ENCODE results near the gene RFPL2.

RFPL2 gene

DNA sequence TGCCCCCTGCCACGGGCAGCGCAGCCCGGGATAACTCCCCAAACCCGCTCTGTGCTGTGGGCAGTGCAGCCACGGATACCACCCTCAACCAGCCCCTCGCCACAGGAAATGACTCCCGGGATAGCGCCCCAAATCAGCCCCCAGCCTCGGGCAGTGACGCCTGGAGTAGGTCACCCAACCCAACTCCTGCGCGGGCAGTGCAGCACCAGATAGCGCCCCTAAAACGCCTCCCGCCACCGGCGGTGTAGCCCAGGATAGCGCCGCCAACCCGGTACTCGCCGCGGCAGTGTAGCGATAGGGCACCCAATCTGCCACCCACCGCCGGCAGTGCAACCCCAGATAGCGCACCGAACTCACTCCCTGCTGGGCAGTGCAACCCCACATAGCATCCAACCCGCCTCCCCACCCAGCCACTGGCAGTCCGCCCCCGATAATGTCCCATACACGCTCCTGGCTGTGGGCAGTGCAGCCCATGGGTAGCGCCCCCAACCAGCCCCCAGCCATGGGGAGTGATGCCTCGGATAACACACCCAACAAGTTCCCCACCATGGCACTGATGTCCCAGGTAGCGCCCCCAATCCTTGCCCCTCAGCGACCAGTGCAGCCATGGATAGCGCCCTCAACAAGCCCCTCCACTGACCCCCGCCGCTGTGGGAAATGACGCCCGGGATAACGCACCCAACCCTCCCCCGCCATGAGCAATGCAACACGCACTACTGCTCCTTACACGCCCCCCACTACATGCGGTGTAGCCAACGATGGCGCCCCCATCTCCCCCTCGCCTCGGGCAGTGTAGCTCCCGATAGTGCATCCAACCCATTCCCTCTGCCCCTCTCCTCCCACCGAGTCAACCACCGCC, 1.5 kb downstream of the RFPL2 start:
- Histone ChIP-seq H3K36me3 (replicated peaks in 1 of 2; ENCODE audit: control insufficient read depth in 2 of 2, insufficient read depth in 2 of 2, low read length in 2 of 2) (peaks cover 0 to 4% of the 10 kb centered on the region in 2 donors), H2BK15ac (ENCODE audit: low read length) (peak overlapping the region; percentile 92), H3K4ac (ENCODE audit: low read length) (no peak overlapping the region), H4K91ac (ENCODE audit: low read depth, low read length, poor library complexity) (peak overlapping the region; percentile 30), H2BK120ac (ENCODE audit: low read depth, low read length) (no peak overlapping the region), H3K18ac (ENCODE audit: low read length) (peak overlapping the region; percentile 83), H3K9ac (ENCODE audit: low read depth, low read length, poor library complexity) (peak overlapping the region; percentile 60), H3K4me2 (ENCODE audit: insufficient read depth, low read length, poor library complexity, severe bottlenecking) (peak overlapping the region; percentile 85), H3K27me3 (ENCODE audit: control insufficient read depth in 3 of 3, insufficient read depth in 3 of 3, low read depth in 1 of 3, low read length in 3 of 3) (peaks cover 2 to 21% (median 7%) of the 10 kb centered on the region in 3 experiments), H2AK5ac (ENCODE audit: low read depth, low read length) (peak overlapping the region; percentile 97), H3K23ac (ENCODE audit: low read depth, low read length, poor library complexity) (peak overlapping the region; percentile 85), H3K14ac (ENCODE audit: low read length) (peak overlapping the region; percentile 71), H2AFZ (ENCODE audit: low read length) (peak overlapping the region; percentile 77), H2BK12ac (ENCODE audit: low read length) (peak overlapping the region; percentile 84), H3K9me3 (replicated peaks in 1 of 2; ENCODE audit: control insufficient read depth in 2 of 2, insufficient read depth in 1 of 2, low read depth in 1 of 2, low read length in 2 of 2) (no peaks in the 10 kb centered on the region), H2BK5ac (ENCODE audit: low read length) (no peak overlapping the region), H3K27ac (replicated peaks; ENCODE audit: low read length) (no peak overlapping the region), H3K4me3 (ENCODE audit: low read length in 2 of 2) (no peak overlapping the region), H3K79me1 (ENCODE audit: low read depth, low read length) (peaks cover 9% of the 10 kb centered on the region), H4K8ac (ENCODE audit: low read depth, low read length) (peak overlapping the region; percentile 92), H3K4me1 (ENCODE audit: control insufficient read depth in 2 of 2, insufficient read depth in 1 of 2, low read depth in 1 of 2, low read length in 2 of 2) (peaks cover 0 to 14% of the 10 kb centered on the region in 2 donors)
- no peak for DNase-seq (ENCODE audit: low spot score)
- no CpG with 5 or more reads among the region's 53 CpGs for WGBS, 2 donors (ENCODE audit: extremely low coverage in 2 of 2, insufficient read length in 2 of 2, insufficient replicate concordance in 1 of 2)

DNA sequence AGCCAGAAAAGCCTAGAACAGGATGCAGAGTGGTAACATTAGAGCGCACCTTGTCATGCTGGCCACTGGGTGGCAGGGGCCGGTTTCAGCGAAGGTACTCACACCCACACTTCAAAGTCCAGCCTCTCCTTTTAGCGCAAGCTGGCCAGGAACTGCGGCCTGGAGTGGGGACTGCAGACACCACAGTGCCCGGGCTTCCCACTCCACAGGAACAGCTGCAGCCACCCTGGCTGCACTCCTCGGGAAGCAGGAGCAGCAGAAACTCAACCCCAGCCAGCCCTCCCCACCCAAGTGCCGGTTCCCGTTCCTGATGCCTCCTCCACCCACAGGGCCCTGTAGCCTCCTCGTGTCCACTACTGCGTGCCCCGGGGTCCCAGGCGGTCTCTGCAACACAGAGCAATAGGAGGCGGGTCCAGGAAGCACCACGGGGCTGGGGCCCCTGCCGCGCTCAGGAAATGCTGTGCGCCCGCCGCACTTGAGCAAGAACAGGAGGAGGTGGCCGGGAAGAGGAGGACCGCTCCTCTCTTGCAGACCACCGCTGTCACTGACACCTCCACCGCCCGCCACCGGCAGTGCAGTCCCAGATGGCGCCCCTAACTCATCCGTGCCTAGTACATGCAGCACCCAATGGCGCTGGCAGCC, 2.2 kb downstream of the RFPL2 start:
- Histone ChIP-seq H3K18ac (ENCODE audit: low read length) (peak overlapping the region; percentile 64), H3K23ac (ENCODE audit: low read depth, low read length, poor library complexity) (peak overlapping the region; percentile 85), H3K14ac (ENCODE audit: low read length) (peak overlapping the region; percentile 71), H2BK15ac (ENCODE audit: low read length) (peak overlapping the region; percentile 92), H2AFZ (ENCODE audit: low read length) (peak overlapping the region; percentile 77), H3K4me1 (ENCODE audit: control insufficient read depth in 2 of 2, insufficient read depth in 1 of 2, low read depth in 1 of 2, low read length in 2 of 2) (peaks cover 0 to 14% of the 10 kb centered on the region in 2 donors), H2BK120ac (ENCODE audit: low read depth, low read length) (no peak overlapping the region), H4K91ac (ENCODE audit: low read depth, low read length, poor library complexity) (peak overlapping the region; percentile 30), H3K36me3 (replicated peaks in 1 of 2; ENCODE audit: control insufficient read depth in 2 of 2, insufficient read depth in 2 of 2, low read length in 2 of 2) (peaks cover 0 to 2% of the 10 kb centered on the region in 2 donors), H3K27ac (replicated peaks; ENCODE audit: low read length) (no peak overlapping the region), H3K27me3 (ENCODE audit: control insufficient read depth in 3 of 3, insufficient read depth in 3 of 3, low read depth in 1 of 3, low read length in 3 of 3) (peaks cover 2 to 21% (median 10%) of the 10 kb centered on the region in 3 experiments), H3K4ac (ENCODE audit: low read length) (no peak overlapping the region), H3K9ac (ENCODE audit: low read depth, low read length, poor library complexity) (peak overlapping the region; percentile 60), H3K9me3 (replicated peaks in 1 of 2; ENCODE audit: control insufficient read depth in 2 of 2, insufficient read depth in 1 of 2, low read depth in 1 of 2, low read length in 2 of 2) (no peaks in the 10 kb centered on the region), H4K8ac (ENCODE audit: low read depth, low read length) (peak overlapping the region; percentile 92), H3K79me1 (ENCODE audit: low read depth, low read length) (peaks cover 9% of the 10 kb centered on the region), H2AK5ac (ENCODE audit: low read depth, low read length) (peak overlapping the region; percentile 97), H2BK12ac (ENCODE audit: low read length) (peak overlapping the region; percentile 84), H3K4me2 (ENCODE audit: insufficient read depth, low read length, poor library complexity, severe bottlenecking) (no peak overlapping the region), H2BK5ac (ENCODE audit: low read length) (peak overlapping the region; percentile 13), H3K4me3 (ENCODE audit: low read length in 2 of 2) (no peak overlapping the region)
- DNase-seq (ENCODE audit: low spot score), result peak; percentile 37
- no CpG with 5 or more reads among the region's 29 CpGs for WGBS, 2 donors (ENCODE audit: extremely low coverage in 2 of 2, insufficient read length in 2 of 2, insufficient replicate concordance in 1 of 2)

DNA sequence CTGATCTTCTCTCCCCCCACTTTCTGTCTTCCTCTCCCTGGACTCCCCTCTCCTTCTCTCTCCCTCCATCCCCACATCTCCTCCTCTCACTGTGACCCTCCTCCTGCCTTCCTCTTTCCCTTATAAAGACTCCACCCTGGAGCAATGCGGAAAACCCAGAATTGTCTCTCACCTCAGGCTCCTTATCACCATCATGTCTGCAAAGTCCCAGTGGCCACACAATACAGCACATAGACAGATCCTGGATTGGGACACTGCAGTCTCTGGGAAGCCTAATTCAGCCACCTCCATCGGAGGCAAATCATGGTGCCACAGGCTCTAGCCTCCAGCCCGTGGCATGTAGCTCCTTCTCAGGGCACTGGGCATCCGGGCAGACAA, 2.7 kb downstream of the RFPL2 start:
- H2BK120ac ChIP-seq (ENCODE audit: low read depth, low read length), result no peak overlapping the region
- H4K91ac ChIP-seq (ENCODE audit: low read depth, low read length, poor library complexity), result no peak overlapping the region
- peaks cover 9% of the 10 kb centered on the region for H3K79me1 ChIP-seq (ENCODE audit: low read depth, low read length)
- peaks cover 0 to 14% of the 10 kb centered on the region in 2 donors for H3K4me1 ChIP-seq (ENCODE audit: control insufficient read depth in 2 of 2, insufficient read depth in 1 of 2, low read depth in 1 of 2, low read length in 2 of 2)
- no peak overlapping the region for H3K23ac ChIP-seq (ENCODE audit: low read depth, low read length, poor library complexity)
- H3K9ac ChIP-seq (ENCODE audit: low read depth, low read length, poor library complexity), result no peak overlapping the region
- no peak overlapping the region for H4K8ac ChIP-seq (ENCODE audit: low read depth, low read length)
- no peak overlapping the region for H2BK5ac ChIP-seq (ENCODE audit: low read length)
- H3K4ac ChIP-seq (ENCODE audit: low read length), result no peak overlapping the region
- no peak for DNase-seq (ENCODE audit: low spot score)
- H3K27me3 ChIP-seq (ENCODE audit: control insufficient read depth in 3 of 3, insufficient read depth in 3 of 3, low read depth in 1 of 3, low read length in 3 of 3), result peaks cover 2 to 21% (median 10%) of the 10 kb centered on the region in 3 experiments
- H2BK12ac ChIP-seq (ENCODE audit: low read length), result no peak overlapping the region
- H2BK15ac ChIP-seq (ENCODE audit: low read length), result no peak overlapping the region
- no CpG with 5 or more reads among the region's 4 CpGs for WGBS, 2 donors (ENCODE audit: extremely low coverage in 2 of 2, insufficient read length in 2 of 2, insufficient replicate concordance in 1 of 2)
- peaks cover 0 to 1% of the 10 kb centered on the region in 2 donors for H3K36me3 ChIP-seq (replicated peaks in 1 of 2; ENCODE audit: control insufficient read depth in 2 of 2, insufficient read depth in 2 of 2, low read length in 2 of 2)
- H3K14ac ChIP-seq (ENCODE audit: low read length), result no peak overlapping the region
- no peak overlapping the region for H3K18ac ChIP-seq (ENCODE audit: low read length)
- H2AFZ ChIP-seq (ENCODE audit: low read length), result peak overlapping the region; percentile 21
- no peak overlapping the region for H3K4me3 ChIP-seq (ENCODE audit: low read length in 2 of 2)
- no peak overlapping the region for H2AK5ac ChIP-seq (ENCODE audit: low read depth, low read length)
- no peak overlapping the region for H3K27ac ChIP-seq (replicated peaks; ENCODE audit: low read length)
- no peak overlapping the region for H3K4me2 ChIP-seq (ENCODE audit: insufficient read depth, low read length, poor library complexity, severe bottlenecking)
- no peaks in the 10 kb centered on the region for H3K9me3 ChIP-seq (replicated peaks in 1 of 2; ENCODE audit: control insufficient read depth in 2 of 2, insufficient read depth in 1 of 2, low read depth in 1 of 2, low read length in 2 of 2)

DNA sequence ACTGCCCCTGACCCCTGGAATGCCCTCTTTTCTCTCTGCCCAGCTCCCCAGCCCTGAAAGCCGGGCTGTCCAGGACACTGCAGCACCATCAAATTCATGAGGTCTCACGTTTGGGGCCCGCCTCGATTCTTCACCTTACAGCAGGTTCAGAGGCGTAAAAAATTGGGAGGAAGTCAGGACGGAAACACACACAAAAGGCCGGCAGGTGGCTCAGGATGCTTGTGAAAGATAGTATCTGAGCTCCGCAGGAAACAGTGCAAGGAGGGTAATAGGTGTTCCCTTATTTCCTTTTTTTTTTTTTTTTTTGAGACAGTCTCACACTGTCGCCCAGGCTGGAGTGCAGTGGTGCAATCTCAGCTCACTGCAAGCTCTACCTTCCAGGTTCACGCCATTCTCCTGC, 4.1 kb downstream of the RFPL2 start:
- Histone ChIP-seq H4K91ac (ENCODE audit: low read depth, low read length, poor library complexity) (no peak overlapping the region), H3K27ac (replicated peaks; ENCODE audit: low read length) (no peak overlapping the region), H3K79me1 (ENCODE audit: low read depth, low read length) (peaks cover 9% of the 10 kb centered on the region), H2AFZ (ENCODE audit: low read length) (no peak overlapping the region), H2BK120ac (ENCODE audit: low read depth, low read length) (no peak overlapping the region), H3K4me2 (ENCODE audit: insufficient read depth, low read length, poor library complexity, severe bottlenecking) (no peak overlapping the region), H3K4me3 (ENCODE audit: low read length in 2 of 2) (no peak overlapping the region), H3K9me3 (replicated peaks in 1 of 2; ENCODE audit: control insufficient read depth in 2 of 2, insufficient read depth in 1 of 2, low read depth in 1 of 2, low read length in 2 of 2) (no peaks in the 10 kb centered on the region), H2BK12ac (ENCODE audit: low read length) (no peak overlapping the region), H2AK5ac (ENCODE audit: low read depth, low read length) (no peak overlapping the region), H4K8ac (ENCODE audit: low read depth, low read length) (no peak overlapping the region), H3K14ac (ENCODE audit: low read length) (no peak overlapping the region), H3K23ac (ENCODE audit: low read depth, low read length, poor library complexity) (no peak overlapping the region), H3K27me3 (ENCODE audit: control insufficient read depth in 3 of 3, insufficient read depth in 3 of 3, low read depth in 1 of 3, low read length in 3 of 3) (peaks cover 2 to 19% (median 16%) of the 10 kb centered on the region in 3 experiments), H3K9ac (ENCODE audit: low read depth, low read length, poor library complexity) (no peak overlapping the region), H3K4ac (ENCODE audit: low read length) (no peak overlapping the region), H3K18ac (ENCODE audit: low read length) (no peak overlapping the region), H3K36me3 (replicated peaks in 1 of 2; ENCODE audit: control insufficient read depth in 2 of 2, insufficient read depth in 2 of 2, low read length in 2 of 2) (no peaks in the 10 kb centered on the region), H2BK15ac (ENCODE audit: low read length) (no peak overlapping the region), H3K4me1 (ENCODE audit: control insufficient read depth in 2 of 2, insufficient read depth in 1 of 2, low read depth in 1 of 2, low read length in 2 of 2) (peaks cover 0 to 11% of the 10 kb centered on the region in 2 donors), H2BK5ac (ENCODE audit: low read length) (no peak overlapping the region)
- DNase-seq (ENCODE audit: low spot score), result no peak
- WGBS, 2 donors (ENCODE audit: extremely low coverage in 2 of 2, insufficient read length in 2 of 2, insufficient replicate concordance in 1 of 2), result no CpG with 5 or more reads among the region's 10 CpGs
